ENCODE results near the gene ATP11A.

ATP11A gene

GRCh38 chr13:112700291-112701060 is 10.6 kb downstream of the ATP11A start:
- no peak overlapping the region for H3K4me3 ChIP-seq (ENCODE audit: severe bottlenecking)
- H3K27ac ChIP-seq (ENCODE audit: poor library complexity, severe bottlenecking) = no peak overlapping the region
- TF ChIP-seq CTCF (IDR thresholded peaks at IDR 0.05; ENCODE audit: poor library complexity, severe bottlenecking) = no peak
- H3K36me3 ChIP-seq (ENCODE audit: low read depth) = no peaks in the 10 kb centered on the region
- no peaks in the 10 kb centered on the region for H3K27me3 ChIP-seq (ENCODE audit: insufficient read depth, poor library complexity, severe bottlenecking)
- DNase-seq (ENCODE audit: low spot score) (no peak), ATAC-seq (ENCODE audit: low read depth) (no peak)
- no peaks in the 10 kb centered on the region for H3K9me3 ChIP-seq (ENCODE audit: severe bottlenecking)
- H3K4me1 ChIP-seq (ENCODE audit: insufficient read depth, poor library complexity, severe bottlenecking) = no peaks in the 10 kb centered on the region

GRCh38 chr13:112702341-112702985 is 12.6 kb downstream of the ATP11A start:
- ATAC-seq (ENCODE audit: low read depth) (no peak), DNase-seq (ENCODE audit: low spot score) (no peak)
- Histone ChIP-seq H3K9me3 (ENCODE audit: severe bottlenecking) (no peaks in the 10 kb centered on the region), H3K27me3 (ENCODE audit: insufficient read depth, poor library complexity, severe bottlenecking) (no peaks in the 10 kb centered on the region), H3K27ac (ENCODE audit: poor library complexity, severe bottlenecking) (no peak overlapping the region), H3K36me3 (ENCODE audit: low read depth) (no peaks in the 10 kb centered on the region), H3K4me3 (ENCODE audit: severe bottlenecking) (no peak overlapping the region), H3K4me1 (ENCODE audit: insufficient read depth, poor library complexity, severe bottlenecking) (no peaks in the 10 kb centered on the region)
- TF ChIP-seq CTCF (IDR thresholded peaks at IDR 0.05; ENCODE audit: poor library complexity, severe bottlenecking) = no peak

GRCh38 chr13:112702986-112703379 is 13.1 kb downstream of the ATP11A start:
- Histone ChIP-seq H3K27me3 (ENCODE audit: insufficient read depth, poor library complexity, severe bottlenecking) (no peaks in the 10 kb centered on the region), H3K4me1 (ENCODE audit: insufficient read depth, poor library complexity, severe bottlenecking) (no peaks in the 10 kb centered on the region), H3K4me3 (ENCODE audit: severe bottlenecking) (no peak overlapping the region), H3K9me3 (ENCODE audit: severe bottlenecking) (no peaks in the 10 kb centered on the region), H3K27ac (ENCODE audit: poor library complexity, severe bottlenecking) (no peak overlapping the region), H3K36me3 (ENCODE audit: low read depth) (no peaks in the 10 kb centered on the region)
- no peak for TF ChIP-seq CTCF (IDR thresholded peaks at IDR 0.05; ENCODE audit: poor library complexity, severe bottlenecking)
- no peak for ATAC-seq (ENCODE audit: low read depth)
- DNase-seq (ENCODE audit: low spot score) = no peak

GRCh38 chr13:112703449-112704284 is 13.8 kb downstream of the ATP11A start:
- H3K9me3 ChIP-seq (ENCODE audit: severe bottlenecking) = no peaks in the 10 kb centered on the region
- DNase-seq (ENCODE audit: low spot score) (no peak), ATAC-seq (ENCODE audit: low read depth) (no peak)
- H3K4me3 ChIP-seq (ENCODE audit: severe bottlenecking) = no peak overlapping the region
- no peak for TF ChIP-seq CTCF (IDR thresholded peaks at IDR 0.05; ENCODE audit: poor library complexity, severe bottlenecking)
- H3K27ac ChIP-seq (ENCODE audit: poor library complexity, severe bottlenecking) = no peak overlapping the region
- no peaks in the 10 kb centered on the region for H3K4me1 ChIP-seq (ENCODE audit: insufficient read depth, poor library complexity, severe bottlenecking)
- H3K36me3 ChIP-seq (ENCODE audit: low read depth) = no peaks in the 10 kb centered on the region
- H3K27me3 ChIP-seq (ENCODE audit: insufficient read depth, poor library complexity, severe bottlenecking) = no peaks in the 10 kb centered on the region

All from RWPE2 (cell line).